HepG2 (cell line): ENCODE results near the gene WWC2. TPM values are rescaled to one million over a fixed set of nuclear protein-coding genes. Genes with fewer than 3 reads are reported as not detected.
A peak's percentile ranks its signal among the peaks of the same experiment; 100 is the strongest.

Experiments
- ATAC-seq: fragments of 200-7000 bp; cut with Tn5 transposase; 3 replicates; pipeline ENCODE4 v1.9.1; 2020; ENCODE audit warnings: mild to moderate bottlenecking, moderate library complexity
- BruUV-seq: library from RNA; stranded (reverse); fragments of 400-500 nt; replicated peaks from 2 replicates; lab custom pipeline; 2021; lab: Mats Ljungman, UMichigan
- CTCF ChIA-PET: fragments of 300-600 bp; formaldehyde crosslinking; extraction: SDS; loops from one replicate; lab custom pipeline; 2021; ENCODE audit warnings: low total read pairs, inconsistent platforms, low intra/inter-chr PET ratio; lab: Yijun Ruan, JAX
- POLR2A ChIA-PET: fragments of 350-600 bp; sonication (Branson Sonifier 250); formaldehyde crosslinking; loops from one replicate; lab custom pipeline; 2020; ENCODE audit warnings: antibody characterized with exemption, inconsistent platforms; lab: Yijun Ruan, JAX
- DNase-seq: peaks from one replicate; pipeline ENCODE4 v3.0.0-alpha.2; 2015; ENCODE audit warnings: low spot score
- FAIRE-seq: peaks from 3 replicates; lab custom pipeline; 2011; peaks lifted over from hg19 to GRCh38; lab: Jason Lieb, UNC
- H2AFZ ChIP-seq: one replicate; pipeline ENCODE4 v1.6.1; 2011; ENCODE audit warnings: low read length, inconsistent platforms
- H3K27ac ChIP-seq: fragments of 300-600 bp; 3 replicates; pipeline ENCODE4 v1.8.0; 2011; ENCODE audit warnings: mixed run types, mild to moderate bottlenecking, mixed read lengths, low read length, inconsistent platforms; ENCODE audit not compliant: insufficient read depth; ENCODE audit errors: extremely low read length
- H3K27me3 ChIP-seq, 2 experiments: fragments of 200-600 bp in 1 of 2; 2 replicates in 1 of 2; 3 replicates in 1 of 2; pipeline versions ENCODE4 v1.6.0 to v1.8.0; 2011; ENCODE audit warnings: low read length in 2 of 2, mild to moderate bottlenecking in 2 of 2, moderate library complexity in 2 of 2, inconsistent platforms in 1 of 2; ENCODE audit not compliant: insufficient read depth in 2 of 2, control insufficient read depth in 1 of 2
- H3K36me3 ChIP-seq, 2 experiments: fragments of 200-600 bp in 1 of 2; replicated peaks in 1 of 2; 2 replicates in 1 of 2; 3 replicates in 1 of 2; pipeline versions ENCODE4 v1.5.1 to v1.8.0; 2011; ENCODE audit warnings: low read length in 2 of 2, inconsistent platforms in 1 of 2; ENCODE audit not compliant: insufficient read depth in 2 of 2, control insufficient read depth in 1 of 2
- H3K4me1 ChIP-seq: 2 replicates; pipeline ENCODE4 v1.5.1; 2012; ENCODE audit warnings: low read length, inconsistent platforms; ENCODE audit not compliant: insufficient read depth
- H3K4me2 ChIP-seq: 2 replicates; pipeline ENCODE4 v1.6.0; 2011; ENCODE audit warnings: low read depth, low read length, inconsistent platforms
- H3K4me3 ChIP-seq, 3 experiments: fragments of 200-600 bp in 1 of 3; sonication (generic), shearing (Covaris generic) in 1 of 3; replicated peaks in 1 of 3; 2 replicates each; pipeline ENCODE4 v1.5.1; 2011 to 2016; ENCODE audit warnings: low read length in 3 of 3, inconsistent platforms in 2 of 3, low read depth in 2 of 3, mild to moderate bottlenecking in 2 of 3, control low read depth in 1 of 3, mixed read lengths in 1 of 3; ENCODE audit not compliant: insufficient read depth in 1 of 3
- H3K79me2 ChIP-seq: one replicate; pipeline ENCODE4 v1.6.1; 2011; ENCODE audit warnings: low read length, inconsistent platforms; ENCODE audit not compliant: insufficient read depth
- H3K9ac ChIP-seq: 2 replicates; pipeline ENCODE4 v1.6.0; 2011; ENCODE audit warnings: mild to moderate bottlenecking, low read depth, low read length, inconsistent platforms; ENCODE audit not compliant: insufficient read depth
- H3K9me3 ChIP-seq: 2 replicates; pipeline ENCODE4 v1.5.1; 2012; ENCODE audit warnings: mild to moderate bottlenecking, low read length
- H4K20me1 ChIP-seq: 2 replicates; pipeline ENCODE4 v1.6.0; 2011; ENCODE audit warnings: inconsistent platforms, mild to moderate bottlenecking, low read length, moderate library complexity; ENCODE audit not compliant: insufficient read depth
- ASH2L ChIP-seq: fragments of 300-600, 200-600 bp; sonication (generic); IDR thresholded peaks from 2 replicates; pipeline ENCODE4 v1.7.0; 2017; ENCODE audit warnings: low read depth, mild to moderate bottlenecking, moderate library complexity, mixed read lengths, low read length; ENCODE audit not compliant: insufficient read length
- BATF2 ChIP-seq: sonication (generic); formaldehyde crosslinking; IDR thresholded peaks from 2 replicates; pipeline ENCODE4 v1.8.0; 2022; ENCODE audit warnings: mild to moderate bottlenecking, missing genetic modification reagents, moderate library complexity
- BORCS8-MEF2B ChIP-seq: sonication (generic); formaldehyde crosslinking; IDR thresholded peaks from 2 replicates; pipeline ENCODE4 v1.8.0; 2022; ENCODE audit warnings: mild to moderate bottlenecking, missing genetic modification reagents
- CBFB ChIP-seq: sonication (generic); formaldehyde crosslinking; IDR thresholded peaks from 2 replicates; pipeline ENCODE4 v1.4.0; 2020; ENCODE audit warnings: missing genetic modification reagents
- FOXA1 ChIP-seq, 2 experiments: fragments of 450-650 bp in 1 of 2; sonication (generic) in 1 of 2; formaldehyde crosslinking in 1 of 2; IDR thresholded peaks; 2 replicates each; pipeline versions ENCODE4 v1.4.0 to v1.6.1; 2016 to 2020; ENCODE audit warnings: missing genetic modification reagents in 1 of 2
- GFI1 ChIP-seq: sonication (generic); formaldehyde crosslinking; IDR thresholded peaks from 2 replicates; pipeline ENCODE4 v1.5.0; 2020; ENCODE audit warnings: missing genetic modification reagents, mild to moderate bottlenecking, borderline replicate concordance
- NCOR1 ChIP-seq: fragments of 200-600 bp; sonication (generic); IDR thresholded peaks from 2 replicates; pipeline ENCODE4 v1.7.0; 2017; ENCODE audit warnings: antibody characterized with exemption, low read length, borderline replicate concordance
- STAT6 ChIP-seq: sonication (generic); formaldehyde crosslinking; IDR thresholded peaks from 2 replicates; pipeline ENCODE4 v1.4.0; 2020; ENCODE audit warnings: missing genetic modification reagents, mild to moderate bottlenecking, borderline replicate concordance
- TBX3 ChIP-seq: fragments of 450-650 bp; IDR thresholded peaks from 2 replicates; pipeline ENCODE4 v1.6.1; 2017; ENCODE audit warnings: antibody characterized with exemption, mild to moderate bottlenecking, inconsistent platforms, borderline replicate concordance
- ZBTB49 ChIP-seq: sonication (generic); formaldehyde crosslinking; IDR thresholded peaks from 2 replicates; pipeline ENCODE4 v1.4.0; 2020; ENCODE audit warnings: missing genetic modification reagents, borderline replicate concordance
- ZNF230 ChIP-seq: sonication (generic); formaldehyde crosslinking; IDR thresholded peaks from 2 replicates; pipeline ENCODE4 v1.4.0; 2020; ENCODE audit warnings: mild to moderate bottlenecking, missing genetic modification reagents
- WGBS: methylation state at CpG from one replicate; pipeline ENCODE4 v1.1.6; 2017; ENCODE audit warnings: low lambda C conversion rate; 5-methylcytosine and 5-hydroxymethylcytosine counted together
- in situ Hi-C: cut with HindIII; loops from 2 replicates; pipeline ENCODE4 v1.10.0; 2017; ENCODE audit warnings: low pct_unique_long_range_greater_than_20kb; ENCODE audit not compliant: extremely low pct_ligation_motif_present
- intact Hi-C: fragments of 100-400 bp; cut with micrococcal nuclease; formaldehyde crosslinking; loops from one replicate; pipeline ENCODE4 v1.10.0; 2022; ENCODE audit not compliant: unreplicated experiment
- polyA plus RNA-seq, 8 experiments: library from polyadenylated mRNA; depleted of rRNA in 3 of 8; stranded (reverse) in 7 of 8; unstranded in 1 of 8; fragments of >200 nt; fragmentation: Illumina TruSeq in 4 of 8; extraction: Trizol in 4 of 8; gene quantifications; 2 replicates each; pipeline versions ENCODE4 v1.2.1 to v1.2.3, GENCODE V29; 2011 to 2016; ENCODE audit warnings: low read depth in 4 of 8, missing spikeins in 1 of 8, mixed read lengths in 1 of 8; ENCODE audit not compliant: insufficient read depth in 1 of 8
- total RNA-seq, 5 experiments: library from RNA; depleted of rRNA; stranded (reverse); fragments of >200 nt; fragmentation: Illumina TruSeq; extraction: Trizol; gene quantifications; 2 replicates each; pipeline ENCODE4 v1.2.3, GENCODE V29; 2016; ENCODE audit warnings: low read depth in 1 of 5

Gene WWC2
- total and polyA plus RNA-seq, 2 of the 13 experiments (the other 11 are each of a cell fraction or from before 2014, with no cell fraction given): 40.0 to 50.1 TPM

- no peaks in the 10 kb centered on the region for H3K27me3 ChIP-seq
- H3K79me2 ChIP-seq: peaks cover 24% of the 10 kb centered on the region
- no peak overlapping the region for H2AFZ ChIP-seq
- peak; percentile 5 for TF ChIP-seq ASH2L
- TF ChIP-seq TBX3: no peak
- no peak for TF ChIP-seq BATF2
- no peak for TF ChIP-seq FOXA1 (IDR thresholded peaks at IDR 0.05)
- no peak; the same call in 1 of the 2 replicates for TF ChIP-seq FOXA1 (CRISPR knock-in tag; IDR thresholded peaks at IDR 0.05)
- peak; percentile 10; the same call in 1 of the 2 replicates for TF ChIP-seq NCOR1
- TF ChIP-seq GFI1: no peak
- TF ChIP-seq ZBTB49 (CRISPR knock-in tag): no peak
- no peak for TF ChIP-seq ZNF230
- no peak for TF ChIP-seq BORCS8-MEF2B (CRISPR knock-in tag)
- TF ChIP-seq STAT6 (CRISPR knock-in tag): peak; percentile 49; the same call in 1 of the 2 replicates
- TF ChIP-seq CBFB (CRISPR knock-in tag): no peak
- no TSS peak for BruUV-seq
- peaks cover 45% of the 10 kb centered on the region for H3K4me1 ChIP-seq
- CTCF ChIA-PET: no interaction called here
- intact Hi-C loops: no loop called here
- 12% methylated on average over 1 of the region's 1 CpG for WGBS
- peak overlapping the region; percentile 66 for H3K4me2 ChIP-seq
- no peak for FAIRE-seq
- H4K20me1 ChIP-seq: peaks cover 3% of the 10 kb centered on the region; the same call in 1 of the 2 replicates
- POLR2A ChIA-PET: interaction anchor here (0.8 to 1.3 kb wide), 6 partner anchors 9 to 349 kb away, joined by 3 to 12 read pairs (median 3); partner anchors contain the start of gene CDKN2AIP
- no peaks in the 10 kb centered on the region for H3K9me3 ChIP-seq
- H3K9ac ChIP-seq: no peak overlapping the region
- no peaks in the 10 kb centered on the region for H3K36me3 ChIP-seq
- ATAC-seq: no peak
- in situ Hi-C loops: no loop called here
- no peak for DNase-seq
- peak overlapping the region; percentile 56 for H3K27ac ChIP-seq
- peak overlapping the region in 2 of 3 experiments; percentile 28 to 43; a peak in 4 of 6 replicates for H3K4me3 ChIP-seq
Observed at GRCh38 chr4:183095199-183095512, 3.9 kb upstream of the WWC2 start.
